ENCODE results near the gene VPS36.
"Not testable (repeated sequence)": the region's sequence is repeated elsewhere in the genome, so short reads cannot be mapped to it uniquely, and the experiment has no call there.

DNA sequence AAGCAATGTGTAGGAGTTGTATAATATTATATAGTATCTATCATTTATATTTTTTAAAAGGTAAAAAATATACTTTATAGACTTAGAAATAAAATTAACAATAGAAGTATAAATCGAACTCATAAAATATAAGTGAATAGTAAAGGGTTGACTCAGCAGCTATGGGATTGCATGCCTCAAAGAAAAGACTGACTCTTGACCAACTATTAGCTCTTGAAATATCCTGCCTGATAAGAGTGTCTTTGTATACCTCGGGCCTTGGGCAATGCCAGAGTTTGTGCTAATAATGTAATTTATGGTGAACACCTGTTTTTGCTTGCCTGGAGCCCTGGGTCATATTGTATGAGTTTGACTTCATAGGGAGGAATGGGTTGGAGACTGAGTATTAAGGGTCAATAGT lies 36.6 kb upstream of the VPS36 start:
- TF ChIP-seq, protein P1, sequence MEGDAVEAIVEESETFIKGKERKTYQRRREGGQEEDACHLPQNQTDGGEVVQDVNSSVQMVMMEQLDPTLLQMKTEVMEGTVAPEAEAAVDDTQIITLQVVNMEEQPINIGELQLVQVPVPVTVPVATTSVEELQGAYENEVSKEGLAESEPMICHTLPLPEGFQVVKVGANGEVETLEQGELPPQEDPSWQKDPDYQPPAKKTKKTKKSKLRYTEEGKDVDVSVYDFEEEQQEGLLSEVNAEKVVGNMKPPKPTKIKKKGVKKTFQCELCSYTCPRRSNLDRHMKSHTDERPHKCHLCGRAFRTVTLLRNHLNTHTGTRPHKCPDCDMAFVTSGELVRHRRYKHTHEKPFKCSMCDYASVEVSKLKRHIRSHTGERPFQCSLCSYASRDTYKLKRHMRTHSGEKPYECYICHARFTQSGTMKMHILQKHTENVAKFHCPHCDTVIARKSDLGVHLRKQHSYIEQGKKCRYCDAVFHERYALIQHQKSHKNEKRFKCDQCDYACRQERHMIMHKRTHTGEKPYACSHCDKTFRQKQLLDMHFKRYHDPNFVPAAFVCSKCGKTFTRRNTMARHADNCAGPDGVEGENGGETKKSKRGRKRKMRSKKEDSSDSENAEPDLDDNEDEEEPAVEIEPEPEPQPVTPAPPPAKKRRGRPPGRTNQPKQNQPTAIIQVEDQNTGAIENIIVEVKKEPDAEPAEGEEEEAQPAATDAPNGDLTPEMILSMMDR (IDR thresholded peaks at IDR 0.05), result not testable (repeated sequence)
- not testable (repeated sequence) for TF ChIP-seq POLR2A (IDR thresholded peaks at IDR 0.05)
